Measurements from ENCODE around the gene FAM222B. TPM values are rescaled to one million over a fixed set of nuclear protein-coding genes. Genes with fewer than 3 reads are reported as not detected.

FAM222B gene
- total RNA-seq, 1 experiment from 2014 or later, result 4.8 TPM

DNA sequence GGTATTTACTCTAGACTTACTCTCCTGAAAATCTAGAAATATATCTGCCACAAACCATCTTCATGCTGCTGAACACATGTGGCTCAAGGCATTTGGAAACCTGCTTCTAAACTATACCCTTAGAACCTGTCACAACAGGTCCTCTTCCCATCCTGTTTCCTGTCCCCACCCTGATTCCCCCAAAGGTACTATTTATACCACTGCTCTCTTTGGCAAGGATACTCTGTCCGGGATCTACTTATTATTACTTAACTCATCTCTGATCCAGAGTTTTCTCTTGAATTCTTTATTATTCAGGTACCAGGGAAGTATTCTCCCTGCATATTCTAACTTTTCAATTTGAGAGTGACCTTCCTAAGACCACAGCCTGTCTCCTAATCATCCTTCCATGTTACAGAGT, 65.4 kb downstream of the FAM222B start:
- DNase-seq, result no peak
- intact Hi-C loops (cut with micrococcal nuclease), result no loop called here
- TF ChIP-seq, protein P1, sequence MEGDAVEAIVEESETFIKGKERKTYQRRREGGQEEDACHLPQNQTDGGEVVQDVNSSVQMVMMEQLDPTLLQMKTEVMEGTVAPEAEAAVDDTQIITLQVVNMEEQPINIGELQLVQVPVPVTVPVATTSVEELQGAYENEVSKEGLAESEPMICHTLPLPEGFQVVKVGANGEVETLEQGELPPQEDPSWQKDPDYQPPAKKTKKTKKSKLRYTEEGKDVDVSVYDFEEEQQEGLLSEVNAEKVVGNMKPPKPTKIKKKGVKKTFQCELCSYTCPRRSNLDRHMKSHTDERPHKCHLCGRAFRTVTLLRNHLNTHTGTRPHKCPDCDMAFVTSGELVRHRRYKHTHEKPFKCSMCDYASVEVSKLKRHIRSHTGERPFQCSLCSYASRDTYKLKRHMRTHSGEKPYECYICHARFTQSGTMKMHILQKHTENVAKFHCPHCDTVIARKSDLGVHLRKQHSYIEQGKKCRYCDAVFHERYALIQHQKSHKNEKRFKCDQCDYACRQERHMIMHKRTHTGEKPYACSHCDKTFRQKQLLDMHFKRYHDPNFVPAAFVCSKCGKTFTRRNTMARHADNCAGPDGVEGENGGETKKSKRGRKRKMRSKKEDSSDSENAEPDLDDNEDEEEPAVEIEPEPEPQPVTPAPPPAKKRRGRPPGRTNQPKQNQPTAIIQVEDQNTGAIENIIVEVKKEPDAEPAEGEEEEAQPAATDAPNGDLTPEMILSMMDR (conservative IDR thresholded peaks at IDR 0.05; ENCODE audit: low read depth, low read length), result no peak
- TF ChIP-seq EZH2phosphoT487 (IDR thresholded peaks at IDR 0.05; ENCODE audit: borderline replicate concordance, low read length) (no peak), EZH2 (IDR thresholded peaks at IDR 0.05; ENCODE audit: low read length, unreplicated experiment) (no peak)
- ATAC-seq, result no peak
- H3F3A ChIP-seq (ENCODE audit: low read length, unreplicated experiment), result no peaks in the 10 kb centered on the region
- no peaks in the 10 kb centered on the region for H3K9me3 ChIP-seq (ENCODE audit: low read length)
- no peaks in the 10 kb centered on the region for H3K27me3 ChIP-seq (ENCODE audit: low read length)
- no peak overlapping the region for H3K4me2 ChIP-seq (ENCODE audit: low read length)
- no TSS peak for BruUV-seq (replicated peaks)
- H3K27ac ChIP-seq (ENCODE audit: low read length), result no peak overlapping the region
- ChIA-PET POLR2A (ENCODE audit: unreplicated experiment) (no interaction called here), CTCF (interaction anchor here (0.6 kb wide), 1 partner anchor 37 kb away, joined by 5 read pairs; no protein-coding TSS in a partner anchor)
- H3K36me3 ChIP-seq (ENCODE audit: low read depth, low read length), result no peaks in the 10 kb centered on the region
- H2AFZ ChIP-seq (ENCODE audit: low read length), result no peak overlapping the region
- no peaks in the 10 kb centered on the region for H4K20me1 ChIP-seq (ENCODE audit: low read length)
- no peaks in the 10 kb centered on the region for H3K4me1 ChIP-seq (ENCODE audit: insufficient read depth, low read length)
- H3K4me3 ChIP-seq (ENCODE audit: low read length), result no peak overlapping the region
- H3K9ac ChIP-seq (ENCODE audit: low read length), result no peak overlapping the region
- H3K9me2 ChIP-seq (replicated peaks; ENCODE audit: low read length), result no peaks in the 10 kb centered on the region
- peaks cover 9% of the 10 kb centered on the region; the same call in 1 of the 2 replicates for H3K79me2 ChIP-seq (ENCODE audit: low read length)

DNA sequence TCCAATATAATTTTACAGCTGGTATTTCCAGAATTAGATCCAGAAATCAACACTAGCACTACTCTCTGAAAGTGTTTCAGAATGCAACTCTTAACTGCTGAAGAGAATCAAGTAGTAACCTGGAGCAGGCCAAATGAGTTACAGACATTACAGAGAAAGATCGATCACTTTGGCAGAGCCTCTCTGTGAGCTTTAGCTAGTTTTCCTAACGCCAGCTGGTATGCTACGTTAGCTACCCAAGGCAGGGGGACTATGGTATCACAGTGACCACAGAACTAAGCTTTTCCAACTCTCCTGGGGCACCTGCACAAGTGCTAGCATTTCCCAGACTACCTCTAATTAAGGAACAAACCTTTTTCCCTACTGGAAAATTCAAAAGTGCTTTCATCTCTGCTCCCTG, 68.4 kb downstream of the FAM222B start:
- Histone ChIP-seq H3K4me2 (ENCODE audit: low read length) (no peak overlapping the region), H3F3A (ENCODE audit: low read length, unreplicated experiment) (no peaks in the 10 kb centered on the region), H3K36me3 (ENCODE audit: low read depth, low read length) (no peaks in the 10 kb centered on the region), H3K27me3 (ENCODE audit: low read length) (no peaks in the 10 kb centered on the region), H3K4me1 (ENCODE audit: insufficient read depth, low read length) (no peaks in the 10 kb centered on the region), H3K9me2 (replicated peaks; ENCODE audit: low read length) (no peaks in the 10 kb centered on the region), H3K4me3 (ENCODE audit: low read length) (no peak overlapping the region), H3K9ac (ENCODE audit: low read length) (no peak overlapping the region), H3K79me2 (ENCODE audit: low read length) (peaks cover 4% of the 10 kb centered on the region; the same call in 1 of the 2 replicates), H3K27ac (ENCODE audit: low read length) (no peak overlapping the region), H4K20me1 (ENCODE audit: low read length) (no peaks in the 10 kb centered on the region), H2AFZ (ENCODE audit: low read length) (no peak overlapping the region), H3K9me3 (ENCODE audit: low read length) (no peaks in the 10 kb centered on the region)
- ATAC-seq, result no peak
- POLR2A ChIA-PET (ENCODE audit: unreplicated experiment), result no interaction called here
- no peak for DNase-seq
- TF ChIP-seq EZH2 (IDR thresholded peaks at IDR 0.05; ENCODE audit: low read length, unreplicated experiment) (no peak), EZH2phosphoT487 (IDR thresholded peaks at IDR 0.05; ENCODE audit: borderline replicate concordance, low read length) (no peak)
- TF ChIP-seq, protein P1 (conservative IDR thresholded peaks at IDR 0.05; ENCODE audit: low read depth, low read length), result no peak
- CTCF ChIA-PET, result no interaction called here
- no TSS peak for BruUV-seq (replicated peaks)
- intact Hi-C loops (cut with micrococcal nuclease), result no loop called here

DNA sequence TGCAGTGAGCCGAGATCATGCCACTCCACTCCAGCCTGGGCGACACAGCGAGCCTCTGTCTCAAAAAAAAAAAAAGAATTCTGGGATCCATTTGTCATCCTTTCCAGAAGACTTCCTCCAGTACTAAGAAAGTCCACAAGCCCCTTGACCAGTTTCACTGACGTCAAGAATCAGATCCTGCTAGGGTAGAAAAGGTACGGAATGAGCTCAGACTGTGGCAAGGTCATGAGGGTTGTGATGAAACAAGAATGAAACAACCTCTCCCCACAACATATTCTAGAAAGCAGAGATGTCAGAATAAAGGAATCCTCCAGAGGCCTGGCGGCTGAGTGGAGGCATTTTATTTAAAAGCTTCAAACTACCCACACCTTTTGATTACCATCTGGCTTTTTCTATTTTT, 68.9 kb downstream of the FAM222B start:
- Histone ChIP-seq H3K27ac (ENCODE audit: low read length) (no peak overlapping the region), H3K4me2 (ENCODE audit: low read length) (no peak overlapping the region), H3K4me3 (ENCODE audit: low read length) (no peak overlapping the region), H3K36me3 (ENCODE audit: low read depth, low read length) (no peaks in the 10 kb centered on the region), H3K4me1 (ENCODE audit: insufficient read depth, low read length) (no peaks in the 10 kb centered on the region), H4K20me1 (ENCODE audit: low read length) (no peaks in the 10 kb centered on the region), H3K9me3 (ENCODE audit: low read length) (no peaks in the 10 kb centered on the region), H3F3A (ENCODE audit: low read length, unreplicated experiment) (no peaks in the 10 kb centered on the region), H3K27me3 (ENCODE audit: low read length) (no peaks in the 10 kb centered on the region), H3K79me2 (ENCODE audit: low read length) (no peaks in the 10 kb centered on the region), H3K9ac (ENCODE audit: low read length) (no peak overlapping the region), H2AFZ (ENCODE audit: low read length) (no peak overlapping the region), H3K9me2 (replicated peaks; ENCODE audit: low read length) (no peaks in the 10 kb centered on the region)
- DNase-seq, result no peak
- ChIA-PET CTCF (no interaction called here), POLR2A (ENCODE audit: unreplicated experiment) (no interaction called here)
- TF ChIP-seq EZH2 (IDR thresholded peaks at IDR 0.05; ENCODE audit: low read length, unreplicated experiment), result no peak
- TF ChIP-seq EZH2phosphoT487 (IDR thresholded peaks at IDR 0.05; ENCODE audit: borderline replicate concordance, low read length), result no peak
- TF ChIP-seq, protein P1 (conservative IDR thresholded peaks at IDR 0.05; ENCODE audit: low read depth, low read length), result no peak
- no peak for ATAC-seq
- no TSS peak for BruUV-seq (replicated peaks)
- intact Hi-C loops (cut with micrococcal nuclease), result no loop called here

Data from PC-3 (cell line).